PFSK-1 (cell line): ENCODE measurements around the gene NDUFV1.

ENCODE experiments used
- FOXP2 ChIP-seq: optimal IDR thresholded peaks from 2 replicates; pipeline ENCODE3; 2011; ENCODE audit warnings: borderline replicate concordance, control low read depth, inconsistent platforms; ENCODE audit not compliant: insufficient read depth; ENCODE audit errors: extremely low read length, extremely low read depth
- POLR2AphosphoS5 ChIP-seq: IDR thresholded peaks from 2 replicates; pipeline ENCODE4 v1.6.1; 2012; ENCODE audit warnings: low read depth, mild to moderate bottlenecking, control low read depth, low read length, moderate library complexity
- SIN3A ChIP-seq: IDR thresholded peaks from 2 replicates; pipeline ENCODE4 v1.6.1; 2012; ENCODE audit warnings: mild to moderate bottlenecking, low read length, moderate library complexity, borderline replicate concordance; ENCODE audit not compliant: insufficient read depth
- TAF1 ChIP-seq: IDR thresholded peaks from 2 replicates; pipeline ENCODE4 v1.6.1; 2012; ENCODE audit warnings: low read length, control low read depth, borderline replicate concordance; ENCODE audit not compliant: insufficient read depth
- TF ChIP-seq, protein P1 (sequence below), 2 experiments: IDR thresholded peaks; 2 replicates each; pipeline versions ENCODE4 v1.6.1 to v1.8.0; 2011 to 2012; ENCODE audit warnings: low read depth in 2 of 2, low read length in 2 of 2, control low read depth in 1 of 2, inconsistent platforms in 1 of 2, mild to moderate bottlenecking in 1 of 2, moderate library complexity in 1 of 2; ENCODE audit not compliant: insufficient read depth in 1 of 2

NDUFV1 gene

GRCh38 chr11:67632982-67633755, 26.4 kb downstream of the NDUFV1 start:
- TF ChIP-seq SIN3A = no peak
- TF ChIP-seq POLR2AphosphoS5 = no peak
- no peak for TF ChIP-seq FOXP2
- no peak for TF ChIP-seq TAF1
- TF ChIP-seq, protein P1, sequence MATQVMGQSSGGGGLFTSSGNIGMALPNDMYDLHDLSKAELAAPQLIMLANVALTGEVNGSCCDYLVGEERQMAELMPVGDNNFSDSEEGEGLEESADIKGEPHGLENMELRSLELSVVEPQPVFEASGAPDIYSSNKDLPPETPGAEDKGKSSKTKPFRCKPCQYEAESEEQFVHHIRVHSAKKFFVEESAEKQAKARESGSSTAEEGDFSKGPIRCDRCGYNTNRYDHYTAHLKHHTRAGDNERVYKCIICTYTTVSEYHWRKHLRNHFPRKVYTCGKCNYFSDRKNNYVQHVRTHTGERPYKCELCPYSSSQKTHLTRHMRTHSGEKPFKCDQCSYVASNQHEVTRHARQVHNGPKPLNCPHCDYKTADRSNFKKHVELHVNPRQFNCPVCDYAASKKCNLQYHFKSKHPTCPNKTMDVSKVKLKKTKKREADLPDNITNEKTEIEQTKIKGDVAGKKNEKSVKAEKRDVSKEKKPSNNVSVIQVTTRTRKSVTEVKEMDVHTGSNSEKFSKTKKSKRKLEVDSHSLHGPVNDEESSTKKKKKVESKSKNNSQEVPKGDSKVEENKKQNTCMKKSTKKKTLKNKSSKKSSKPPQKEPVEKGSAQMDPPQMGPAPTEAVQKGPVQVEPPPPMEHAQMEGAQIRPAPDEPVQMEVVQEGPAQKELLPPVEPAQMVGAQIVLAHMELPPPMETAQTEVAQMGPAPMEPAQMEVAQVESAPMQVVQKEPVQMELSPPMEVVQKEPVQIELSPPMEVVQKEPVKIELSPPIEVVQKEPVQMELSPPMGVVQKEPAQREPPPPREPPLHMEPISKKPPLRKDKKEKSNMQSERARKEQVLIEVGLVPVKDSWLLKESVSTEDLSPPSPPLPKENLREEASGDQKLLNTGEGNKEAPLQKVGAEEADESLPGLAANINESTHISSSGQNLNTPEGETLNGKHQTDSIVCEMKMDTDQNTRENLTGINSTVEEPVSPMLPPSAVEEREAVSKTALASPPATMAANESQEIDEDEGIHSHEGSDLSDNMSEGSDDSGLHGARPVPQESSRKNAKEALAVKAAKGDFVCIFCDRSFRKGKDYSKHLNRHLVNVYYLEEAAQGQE (IDR thresholded peaks at IDR 0.05; ENCODE audit: insufficient read depth in 1 of 2, low read depth in 2 of 2, low read length in 2 of 2) = no peak

- TF ChIP-seq POLR2AphosphoS5 = no peak
- TF ChIP-seq FOXP2 = no peak
- TF ChIP-seq, protein P1 (IDR thresholded peaks at IDR 0.05; ENCODE audit: insufficient read depth in 1 of 2, low read depth in 2 of 2, low read length in 2 of 2) = no peak
- TF ChIP-seq TAF1 = no peak
- TF ChIP-seq SIN3A = no peak
Measured at GRCh38 chr11:67633758-67634365, 27.1 kb downstream of the NDUFV1 start.

GRCh38 chr11:67634366-67635230, 27.9 kb downstream of the NDUFV1 start:
- TF ChIP-seq FOXP2 (no peak), POLR2AphosphoS5 (no peak), TAF1 (no peak), SIN3A (no peak)
- TF ChIP-seq, protein P1 (IDR thresholded peaks at IDR 0.05; ENCODE audit: insufficient read depth in 1 of 2, low read depth in 2 of 2, low read length in 2 of 2) = no peak

GRCh38 chr11:67635231-67635521, 28.4 kb downstream of the NDUFV1 start:
- no peak for TF ChIP-seq FOXP2

DNA sequence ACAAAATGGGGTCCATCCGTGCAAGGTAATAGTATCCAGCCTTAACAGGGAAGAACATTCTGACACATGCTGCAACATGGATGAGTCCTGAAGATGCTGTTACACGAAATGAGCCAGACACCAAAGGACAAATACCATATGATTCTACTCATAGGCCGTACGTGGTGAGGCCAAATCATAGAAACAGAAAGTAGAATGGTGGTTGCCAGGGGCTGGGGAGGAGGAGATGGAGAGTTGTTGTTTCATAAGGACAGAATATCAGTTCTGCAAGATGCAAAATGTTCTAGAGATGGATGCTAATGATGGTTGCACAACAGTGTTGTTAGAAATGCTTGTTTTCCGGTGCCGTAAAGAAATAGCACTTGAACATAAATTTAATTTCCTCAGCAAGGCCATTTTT, 30.2 kb downstream of the NDUFV1 start:
- TF ChIP-seq SIN3A = no peak
- no peak for TF ChIP-seq POLR2AphosphoS5
- TF ChIP-seq FOXP2 = no peak
- no peak for TF ChIP-seq TAF1
- TF ChIP-seq, protein P1 (IDR thresholded peaks at IDR 0.05; ENCODE audit: insufficient read depth in 1 of 2, low read depth in 2 of 2, low read length in 2 of 2) = no peak
